Renal cortical epithelial cell (primary cell): ENCODE data around the gene MAPT. TPM values are rescaled to one million over a fixed set of nuclear protein-coding genes. Genes with fewer than 3 reads are reported as not detected.

Experiments
- DNase-seq: peaks from one replicate; pipeline ENCODE4 v3.0.0-alpha.2; 2011; ENCODE audit warnings: low read depth
- total RNA-seq: library from RNA; depleted of rRNA; stranded (reverse); fragments of >200 nt; gene quantifications from 2 replicates; pipeline ENCODE4 v1.2.3, GENCODE V29; 2014

MAPT gene
- total RNA-seq, 1 donor from 2014 or later = 0.10 TPM

DNA sequence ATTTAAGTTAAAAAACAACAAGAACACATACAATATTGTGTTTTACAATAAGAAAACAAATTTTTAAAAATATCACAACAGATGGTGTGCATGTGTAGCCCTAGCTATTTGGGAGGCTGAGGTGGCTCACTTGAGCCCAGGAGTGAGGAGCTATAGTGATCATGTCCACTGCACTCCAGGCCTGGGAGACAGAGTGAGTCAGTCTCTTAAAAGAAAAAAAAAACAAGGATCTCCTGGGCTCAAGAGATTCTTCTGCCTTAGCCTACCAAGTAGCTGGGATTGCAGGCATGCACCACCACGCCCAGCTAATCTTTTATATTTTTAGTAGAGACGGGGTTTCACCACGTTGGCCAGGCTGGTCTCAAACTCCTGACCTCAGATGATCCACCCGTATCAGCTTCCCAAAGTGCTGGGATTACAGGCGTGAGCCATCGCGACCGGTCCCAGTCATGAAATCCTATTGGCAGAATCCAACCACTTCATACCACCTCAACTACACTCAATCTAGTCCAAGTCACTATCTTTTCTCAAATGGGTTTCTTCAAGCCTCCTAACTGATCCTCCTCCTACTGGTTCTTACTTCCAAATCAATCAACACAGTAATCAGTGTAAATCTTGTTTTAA is 159.7 kb downstream of the MAPT start:
- DNase-seq = no peak

- peak; percentile 53 for DNase-seq
Observed at GRCh38 chr17:46056800-46057304, 162.5 kb downstream of the MAPT start.

DNA sequence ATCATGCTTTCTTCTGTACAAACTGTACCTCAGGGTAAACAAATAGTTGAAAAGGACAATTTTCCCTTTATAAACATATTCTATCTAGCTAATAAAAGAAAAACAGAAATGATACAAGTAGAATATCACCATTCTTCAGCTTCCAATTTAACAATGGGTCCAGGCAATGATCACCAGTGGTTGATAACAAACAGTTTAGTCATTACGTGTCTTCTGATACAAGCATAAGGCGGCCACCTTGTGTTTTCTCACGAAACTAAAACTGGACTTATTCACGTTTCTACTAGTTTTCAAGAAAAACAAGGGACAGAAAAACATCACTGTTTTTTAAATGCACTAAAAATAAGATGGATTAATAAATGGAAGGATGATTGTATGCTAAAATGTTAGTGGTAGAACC is 163.0 kb downstream of the MAPT start:
- no peak for DNase-seq

GRCh38 chr17:46059486-46059885 is 165.1 kb downstream of the MAPT start:
- DNase-seq = no peak

GRCh38 chr17:46060461-46060860 is 166.1 kb downstream of the MAPT start:
- peak; percentile 88 for DNase-seq

DNA sequence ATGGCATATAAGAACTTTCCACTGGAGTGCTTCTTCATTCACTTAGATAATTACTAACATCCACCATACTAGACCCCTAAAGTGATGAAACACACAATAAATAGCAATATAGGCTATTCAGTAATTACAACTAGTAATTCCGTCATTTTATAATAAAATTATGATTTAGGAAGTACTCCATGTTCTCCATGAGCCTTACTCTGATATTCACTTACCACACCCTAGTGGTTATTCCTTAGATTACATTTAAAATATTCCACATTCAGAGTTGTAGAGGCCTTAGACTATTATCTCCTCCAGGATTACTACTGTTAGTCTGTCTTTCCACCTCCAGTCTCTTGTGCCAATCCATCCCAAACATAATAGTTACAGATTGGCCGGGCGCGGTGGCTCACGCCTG is 167.1 kb downstream of the MAPT start:
- peak; percentile 39 for DNase-seq

GRCh38 chr17:46063241-46063640 is 168.9 kb downstream of the MAPT start:
- DNase-seq = peak; percentile 81

GRCh38 chr17:46064460-46064859 is 170.1 kb downstream of the MAPT start:
- no peak for DNase-seq

DNA sequence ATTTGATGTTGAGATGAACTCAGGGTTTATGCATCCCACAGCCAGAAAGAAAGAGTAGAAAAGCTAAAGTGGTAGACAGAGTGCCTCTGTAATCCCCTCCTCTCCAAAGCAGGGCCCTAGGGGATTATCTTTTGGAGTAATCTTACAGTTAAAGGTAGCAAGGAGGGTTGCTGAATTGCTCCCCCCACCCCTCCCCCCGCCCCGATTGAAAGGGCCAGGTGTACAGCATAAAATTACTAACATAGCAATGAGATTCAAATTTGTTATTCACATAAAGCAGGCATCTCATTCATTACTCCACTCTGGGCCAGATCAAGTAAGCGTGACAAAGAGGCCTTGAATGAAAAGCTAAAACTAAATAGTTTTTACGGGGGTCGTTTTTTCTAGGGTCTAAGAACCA is 177.4 kb downstream of the MAPT start:
- peak; percentile 62 for DNase-seq

- DNase-seq = peak; percentile 90
Observed at GRCh38 chr17:46072998-46073397, 178.6 kb downstream of the MAPT start.

DNA sequence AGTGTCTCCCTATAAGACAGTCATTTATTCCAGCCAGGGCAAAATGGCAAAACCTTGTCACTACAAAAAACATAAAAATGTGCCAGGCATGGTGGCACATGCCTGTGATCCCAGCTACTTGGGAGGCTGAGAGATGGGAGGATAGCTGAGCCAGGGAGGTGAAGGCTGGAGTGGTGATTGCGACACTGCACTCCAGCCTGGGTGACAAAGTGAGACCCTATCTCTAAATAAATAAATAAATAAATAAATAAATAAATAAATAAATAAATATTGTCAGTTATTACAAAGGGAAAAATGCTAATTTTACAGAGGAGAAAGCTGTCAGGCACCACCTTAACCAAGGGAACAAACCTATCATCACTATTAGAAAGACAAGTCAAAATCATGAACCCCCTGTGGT is 180.2 kb downstream of the MAPT start:
- DNase-seq = no peak

Other genes with a start within 250 kb of the MAPT start
- not detected in 2 replicates for gene CRHR1, start 110.2 kb upstream of the MAPT start, total RNA-seq
- gene SPPL2C, start 49.7 kb upstream of the MAPT start, total RNA-seq = not detected in 2 replicates
- gene STH, start 104.7 kb downstream of the MAPT start, total RNA-seq = not detected in 2 replicates